A673 (cell line): ENCODE results near the gene MDP1.

Experiments
- CTCF ChIP-seq: fragments of 300-800, 200-600 bp; sonication (generic); conservative IDR thresholded peaks from 2 replicates; pipeline ENCODE4 v1.5.1; 2017; ENCODE audit warnings: low read depth, mild to moderate bottlenecking, antibody characterized with exemption, low read length, moderate library complexity, mixed read lengths
- EZH2 ChIP-seq: fragments of 200-600 bp; sonication (generic); IDR thresholded peaks from 2 replicates; pipeline ENCODE4 v1.6.1; 2017; ENCODE audit warnings: borderline replicate concordance, low read depth, mild to moderate bottlenecking, mixed read lengths, antibody characterized with exemption, low read length; ENCODE audit not compliant: poor library complexity, severe bottlenecking

DNA sequence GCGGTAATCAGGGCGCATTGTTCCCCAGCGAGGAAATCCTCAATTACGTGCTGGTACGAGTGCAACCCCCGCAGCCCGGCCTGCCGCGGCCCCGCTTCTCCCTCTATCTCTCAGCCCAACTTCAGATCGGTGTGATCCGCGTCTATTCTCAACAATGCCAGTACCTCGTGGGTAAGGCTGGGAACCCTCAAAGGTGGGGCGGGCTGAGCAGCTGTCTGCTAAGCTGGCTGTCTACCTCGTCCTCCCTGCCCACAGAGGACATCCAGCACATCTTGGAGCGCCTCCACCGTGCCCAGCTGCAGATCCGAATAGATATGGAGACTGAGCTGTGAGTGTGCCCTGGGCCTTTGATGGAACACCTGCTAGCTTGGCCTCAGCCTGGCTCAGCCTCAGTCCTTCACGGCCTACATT lies 43.0 kb downstream of the MDP1 start:
- no peak for TF ChIP-seq CTCF
- no peak for TF ChIP-seq EZH2
